ENCODE measurements around the gene SEMA4D. TPM values are rescaled to one million over a fixed set of nuclear protein-coding genes. Genes with fewer than 3 reads are reported as not detected.

Gene SEMA4D
- total and polyA plus RNA-seq, 2 of the 13 experiments (the other 11 are each of a cell fraction or from before 2014, with no cell fraction given): 0.13 to 0.16 TPM

GRCh38 chr9:89388084-89388867 lies 109.6 kb downstream of the SEMA4D start (continued):
- no peak for TF ChIP-seq ZBTB40 (IDR thresholded peaks at IDR 0.05)
- no peak for TF ChIP-seq ZBTB40 (CRISPR knock-in tag; IDR thresholded peaks at IDR 0.05)
- peak; percentile 60; the same call in 1 of the 2 replicates for TF ChIP-seq SMAD3 (CRISPR knock-in tag; IDR thresholded peaks at IDR 0.05)
- no peak for TF ChIP-seq GFI1 (CRISPR knock-in tag; IDR thresholded peaks at IDR 0.05; ENCODE audit: borderline replicate concordance)
- peak; percentile 83 for TF ChIP-seq ZNF644 (CRISPR knock-in tag; IDR thresholded peaks at IDR 0.05; ENCODE audit: low read depth)
- no peak for TF ChIP-seq CCAR2 (optimal IDR thresholded peaks at IDR 0.05; ENCODE audit: low read depth, low read length)
- no peak for TF ChIP-seq ZNF547 (CRISPR knock-in tag; IDR thresholded peaks at IDR 0.05)
- 0 out of 2 replicates have a peak, but pooled peaks have one; percentile 61 for TF ChIP-seq KLF6 (CRISPR knock-in tag; IDR thresholded peaks at IDR 0.05)
- TF ChIP-seq THAP11 (CRISPR knock-in tag; IDR thresholded peaks at IDR 0.05): peak; percentile 59; the same call in 1 of the 2 replicates
- no peak for TF ChIP-seq ZKSCAN5 (CRISPR knock-in tag; IDR thresholded peaks at IDR 0.05)
- TF ChIP-seq ZSCAN22 (CRISPR knock-in tag; IDR thresholded peaks at IDR 0.05): no peak
- TF ChIP-seq, protein P1, sequence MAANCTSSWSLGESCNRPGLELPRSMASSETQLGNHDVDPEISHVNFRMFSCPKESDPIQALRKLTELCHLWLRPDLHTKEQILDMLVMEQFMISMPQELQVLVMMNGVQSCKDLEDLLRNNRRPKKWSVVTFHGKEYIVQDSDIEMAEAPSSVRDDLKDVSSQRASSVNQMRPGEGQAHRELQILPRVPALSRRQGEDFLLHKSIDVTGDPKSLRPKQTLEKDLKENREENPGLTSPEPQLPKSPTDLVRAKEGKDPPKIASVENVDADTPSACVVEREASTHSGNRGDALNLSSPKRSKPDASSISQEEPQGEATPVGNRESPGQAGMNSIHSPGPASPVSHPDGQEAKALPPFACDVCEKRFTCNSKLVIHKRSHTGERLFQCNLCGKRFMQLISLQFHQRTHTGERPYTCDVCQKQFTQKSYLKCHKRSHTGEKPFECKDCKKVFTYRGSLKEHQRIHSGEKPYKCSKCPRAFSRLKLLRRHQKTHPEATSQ (CRISPR knock-in tag; IDR thresholded peaks at IDR 0.05; ENCODE audit: borderline replicate concordance): no peak
- no peak for TF ChIP-seq ZHX1 (CRISPR knock-in tag; IDR thresholded peaks at IDR 0.05; ENCODE audit: low read depth)
- TF ChIP-seq NCOA2 (CRISPR knock-in tag; IDR thresholded peaks at IDR 0.05): peak; percentile 31; the same call in 1 of the 2 replicates
- TF ChIP-seq HES4 (CRISPR knock-in tag; IDR thresholded peaks at IDR 0.05; ENCODE audit: borderline replicate concordance): no peak
- no peak for TF ChIP-seq FOXC1 (CRISPR knock-in tag; IDR thresholded peaks at IDR 0.05; ENCODE audit: borderline replicate concordance)
- no peak for TF ChIP-seq POLR2G (IDR thresholded peaks at IDR 0.05; ENCODE audit: low read depth, low read length)
